HepG2 (cell line): Measurements from ENCODE around the gene RAB2B. TPM values are rescaled to one million over a fixed set of nuclear protein-coding genes. Genes with fewer than 3 reads are reported as not detected.
A peak's percentile ranks its signal among the peaks of the same experiment; 100 is the strongest.

Source experiments
- CC2D1A ChIP-seq: sonication (generic); formaldehyde crosslinking; IDR thresholded peaks from 2 replicates; pipeline ENCODE4 v1.8.1; 2023; ENCODE audit warnings: mild to moderate bottlenecking, missing genetic modification reagents
- CENPX ChIP-seq: sonication (generic); formaldehyde crosslinking; IDR thresholded peaks from 2 replicates; pipeline ENCODE4 v1.9.0; 2021; ENCODE audit warnings: mild to moderate bottlenecking, missing genetic modification reagents, moderate library complexity
- HMG20B ChIP-seq: conservative IDR thresholded peaks from 2 replicates; pipeline ENCODE4 v1.6.1; 2016; ENCODE audit warnings: missing genetic modification reagents, missing compliant biosample characterization
- HOXA5 ChIP-seq: sonication (generic); formaldehyde crosslinking; IDR thresholded peaks from 2 replicates; pipeline ENCODE4 v1.4.0; 2020; ENCODE audit warnings: missing genetic modification reagents
- HOXA7 ChIP-seq: sonication (generic); formaldehyde crosslinking; IDR thresholded peaks from 2 replicates; pipeline ENCODE4 v1.8.1; 2022; ENCODE audit warnings: mild to moderate bottlenecking, missing genetic modification reagents, moderate library complexity
- JUNB ChIP-seq: sonication (generic); formaldehyde crosslinking; IDR thresholded peaks from 2 replicates; pipeline ENCODE4 v1.8.0; 2022; ENCODE audit warnings: missing genetic modification reagents, mild to moderate bottlenecking, borderline replicate concordance
- LCORL ChIP-seq, 2 experiments: fragments of 450-650 bp in 1 of 2; sonication (generic) in 1 of 2; formaldehyde crosslinking in 1 of 2; IDR thresholded peaks; 2 replicates each; pipeline versions ENCODE4 v1.5.0 to v1.6.1; 2017 to 2020; ENCODE audit warnings: antibody characterized with exemption in 1 of 2, missing genetic modification reagents in 1 of 2
- MAX ChIP-seq: IDR thresholded peaks from 2 replicates; pipeline ENCODE4 v1.6.1; 2012; ENCODE audit warnings: inconsistent platforms
- MED1 ChIP-seq: sonication (generic); formaldehyde crosslinking; IDR thresholded peaks from 2 replicates; pipeline ENCODE4 v1.4.0; 2020; ENCODE audit warnings: missing genetic modification reagents
- MED13 ChIP-seq: sonication (generic); formaldehyde crosslinking; IDR thresholded peaks from 2 replicates; pipeline ENCODE4 v1.5.0; 2020; ENCODE audit warnings: missing genetic modification reagents
- NCOA5 ChIP-seq: sonication (generic); formaldehyde crosslinking; IDR thresholded peaks from 2 replicates; pipeline ENCODE4 v1.4.0; 2020; ENCODE audit warnings: missing genetic modification reagents
- NFYB ChIP-seq: sonication (generic); formaldehyde crosslinking; IDR thresholded peaks from 2 replicates; pipeline ENCODE4 v1.4.0; 2020; ENCODE audit warnings: missing genetic modification reagents
- NR2F6 ChIP-seq, 2 experiments: IDR thresholded peaks; 2 replicates each; pipeline ENCODE4 v1.6.1; 2016; ENCODE audit warnings: antibody characterized with exemption in 1 of 2, mild to moderate bottlenecking in 1 of 2
- RARA ChIP-seq: IDR thresholded peaks from 2 replicates; pipeline ENCODE4 v1.6.1; 2016; ENCODE audit warnings: missing genetic modification reagents, missing compliant biosample characterization
- RFX1 ChIP-seq: fragments of 450-650 bp; IDR thresholded peaks from 2 replicates; pipeline ENCODE4 v1.6.1; 2017
- SPEN ChIP-seq: sonication (generic); formaldehyde crosslinking; IDR thresholded peaks from 2 replicates; pipeline ENCODE4 v1.5.1; 2020; ENCODE audit warnings: low read depth, mild to moderate bottlenecking, missing genetic modification reagents
- TP53 ChIP-seq: sonication (generic); formaldehyde crosslinking; conservative IDR thresholded peaks from 2 replicates; pipeline ENCODE4 v1.4.0; 2020; ENCODE audit warnings: missing genetic modification reagents
- ZBTB44 ChIP-seq: sonication (generic); formaldehyde crosslinking; IDR thresholded peaks from 2 replicates; pipeline ENCODE4 v1.4.0; 2020; ENCODE audit warnings: missing genetic modification reagents
- ZMAT5 ChIP-seq: sonication (generic); formaldehyde crosslinking; IDR thresholded peaks from 2 replicates; pipeline ENCODE4 v1.5.0; 2020; ENCODE audit warnings: mild to moderate bottlenecking, low read depth, missing genetic modification reagents, borderline replicate concordance
- ZNF230 ChIP-seq: sonication (generic); formaldehyde crosslinking; IDR thresholded peaks from 2 replicates; pipeline ENCODE4 v1.4.0; 2020; ENCODE audit warnings: mild to moderate bottlenecking, missing genetic modification reagents
- ZNF292 ChIP-seq: sonication (generic); formaldehyde crosslinking; IDR thresholded peaks from 2 replicates; pipeline ENCODE4 v1.8.1; 2022; ENCODE audit warnings: mild to moderate bottlenecking, low read depth, missing genetic modification reagents, borderline replicate concordance
- ZNF446 ChIP-seq: sonication (generic); formaldehyde crosslinking; IDR thresholded peaks from 2 replicates; pipeline ENCODE4 v1.5.0; 2020; ENCODE audit warnings: mild to moderate bottlenecking, missing genetic modification reagents
- ZNF784 ChIP-seq: sonication (generic); formaldehyde crosslinking; IDR thresholded peaks from 2 replicates; pipeline ENCODE4 v1.5.1; 2020; ENCODE audit warnings: missing genetic modification reagents, mild to moderate bottlenecking, borderline replicate concordance
- ZSCAN5A ChIP-seq: sonication (generic); formaldehyde crosslinking; IDR thresholded peaks from 2 replicates; pipeline ENCODE4 v1.8.0; 2022; ENCODE audit warnings: mild to moderate bottlenecking, missing genetic modification reagents, borderline replicate concordance
- polyA plus RNA-seq, 8 experiments: library from polyadenylated mRNA; depleted of rRNA in 3 of 8; stranded (reverse) in 7 of 8; unstranded in 1 of 8; fragments of >200 nt; fragmentation: Illumina TruSeq in 4 of 8; extraction: Trizol in 4 of 8; gene quantifications; 2 replicates each; pipeline versions ENCODE4 v1.2.1 to v1.2.3, GENCODE V29; 2011 to 2016; ENCODE audit warnings: low read depth in 4 of 8, missing spikeins in 1 of 8, mixed read lengths in 1 of 8; ENCODE audit not compliant: insufficient read depth in 1 of 8
- total RNA-seq, 5 experiments: library from RNA; depleted of rRNA; stranded (reverse); fragments of >200 nt; fragmentation: Illumina TruSeq; extraction: Trizol; gene quantifications; 2 replicates each; pipeline ENCODE4 v1.2.3, GENCODE V29; 2016; ENCODE audit warnings: low read depth in 1 of 5

The RAB2B gene
- total and polyA plus RNA-seq, 2 of the 13 experiments (the other 11 are each of a cell fraction or from before 2014, with no cell fraction given), result 36.0 to 60.6 TPM

- peak; percentile 79 for TF ChIP-seq ZNF784 (CRISPR knock-in tag)
- TF ChIP-seq ZSCAN5A (CRISPR knock-in tag), result peak; percentile 80; the same call in 1 of the 2 replicates
- TF ChIP-seq NR2F6 (IDR thresholded peaks at IDR 0.05), result peak; percentile 57; the same call in 1 of the 2 replicates
- TF ChIP-seq NR2F6 (CRISPR knock-in tag; IDR thresholded peaks at IDR 0.05), result no peak
- TF ChIP-seq NCOA5, result no peak
- peak; percentile 99 for TF ChIP-seq MAX
- TF ChIP-seq HOXA7 (CRISPR knock-in tag), result no peak
- TF ChIP-seq NFYB, result peak; percentile 56
- no peak for TF ChIP-seq ZNF446 (CRISPR knock-in tag)
- peak; percentile 70 for TF ChIP-seq MED1
- TF ChIP-seq JUNB (CRISPR knock-in tag), result no peak; the same call in 1 of the 2 replicates
- no peak for TF ChIP-seq MED13
- peak; percentile 59 for TF ChIP-seq HOXA5 (CRISPR knock-in tag)
- TF ChIP-seq LCORL (IDR thresholded peaks at IDR 0.05), result no peak
- TF ChIP-seq LCORL (CRISPR knock-in tag; IDR thresholded peaks at IDR 0.05), result peak; percentile 86; the same call in 1 of the 2 replicates
- TF ChIP-seq CC2D1A (CRISPR knock-in tag), result peak; percentile 76; the same call in 1 of the 2 replicates
- TF ChIP-seq RFX1, result no peak
- no peak for TF ChIP-seq TP53 (CRISPR knock-in tag)
- no peak for TF ChIP-seq ZNF292 (CRISPR knock-in tag)
- peak; percentile 90 for TF ChIP-seq RARA (CRISPR knock-in tag)
- no peak; the same call in 1 of the 2 replicates for TF ChIP-seq HMG20B
- TF ChIP-seq SPEN (CRISPR knock-in tag), result peak; percentile 94
- TF ChIP-seq ZNF230 (CRISPR knock-in tag), result peak; percentile 83; the same call in 1 of the 2 replicates
- TF ChIP-seq ZBTB44 (CRISPR knock-in tag), result no peak; the same call in 1 of the 2 replicates
- TF ChIP-seq ZMAT5 (CRISPR knock-in tag), result no peak
- TF ChIP-seq CENPX (CRISPR knock-in tag), result no peak
These were observed 34.2 kb upstream of the RAB2B start, which contains the start of gene METTL3 (continued) for GRCh38 chr14:21510735-21511657.
